CD14-positive monocyte (primary cell): Measurements from ENCODE around the gene EMC8. TPM values are rescaled to one million over a fixed set of nuclear protein-coding genes. Genes with fewer than 3 reads are reported as not detected.
A peak's percentile ranks its signal among the peaks of the same experiment; 100 is the strongest.

Experiments
- DNase-seq, 3 donors: peaks; one replicate each; pipeline ENCODE4 v3.0.0-alpha.2; 2011 to 2022
- H2AFZ ChIP-seq: 2 replicates; pipeline ENCODE4 v1.6.0; 2012; ENCODE audit warnings: mild to moderate bottlenecking, low read depth, low read length, inconsistent platforms; ENCODE audit not compliant: insufficient read depth, poor library complexity, severe bottlenecking
- H3K27ac ChIP-seq, 2 donors: 1 replicate in 1 of 2; 2 replicates in 1 of 2; pipeline ENCODE4 v1.5.1; 2012 to 2013; ENCODE audit warnings: low read length in 2 of 2, control low read depth in 1 of 2, inconsistent platforms in 1 of 2, low read depth in 1 of 2, mild to moderate bottlenecking in 1 of 2
- H3K27me3 ChIP-seq, 2 donors: one replicate each; pipeline versions ENCODE4 v1.6.0 to v1.6.1; 2011 to 2013; ENCODE audit warnings: low read length in 2 of 2; ENCODE audit not compliant: control insufficient read depth in 2 of 2, insufficient read depth in 2 of 2
- H3K36me3 ChIP-seq, 2 donors: replicated peaks in 1 of 2; 1 replicate in 1 of 2; 2 replicates in 1 of 2; pipeline versions ENCODE4 v1.5.1 to v1.6.1; 2012 to 2013; ENCODE audit warnings: low read length in 2 of 2, control low read depth in 1 of 2, inconsistent platforms in 1 of 2, mild to moderate bottlenecking in 1 of 2; ENCODE audit not compliant: insufficient read depth in 2 of 2, control insufficient read depth in 1 of 2
- H3K4me1 ChIP-seq, 2 donors: 1 replicate in 1 of 2; 2 replicates in 1 of 2; pipeline versions ENCODE4 v1.5.1 to v1.6.1; 2012 to 2013; ENCODE audit warnings: low read length in 2 of 2, control low read depth in 1 of 2, inconsistent platforms in 1 of 2, mild to moderate bottlenecking in 1 of 2, moderate library complexity in 1 of 2; ENCODE audit not compliant: insufficient read depth in 2 of 2, control insufficient read depth in 1 of 2
- H3K4me2 ChIP-seq: replicated peaks from 2 replicates; pipeline ENCODE3; 2012; ENCODE audit warnings: low read length, moderate library complexity, mild to moderate bottlenecking; ENCODE audit not compliant: poor library complexity, severe bottlenecking; ENCODE audit errors: extremely low read depth
- H3K4me3 ChIP-seq, 3 experiments: fragments of 200-600 bp in 1 of 3; sonication (generic) in 1 of 3; replicated peaks in 1 of 3; 1 replicate in 2 of 3; 2 replicates in 1 of 3; pipeline ENCODE4 v1.5.1; 2011 to 2013; ENCODE audit warnings: low read length in 3 of 3, mild to moderate bottlenecking in 3 of 3, control low read depth in 2 of 3, low read depth in 2 of 3, inconsistent platforms in 1 of 3, moderate library complexity in 1 of 3
- H3K79me2 ChIP-seq: 2 replicates; pipeline ENCODE4 v1.6.0; 2012; ENCODE audit warnings: mild to moderate bottlenecking, control low read depth, inconsistent platforms, low read length, moderate library complexity; ENCODE audit not compliant: insufficient read depth
- H3K9ac ChIP-seq: 2 replicates; pipeline ENCODE4 v1.6.0; 2017; ENCODE audit warnings: low read length, mild to moderate bottlenecking; ENCODE audit not compliant: insufficient read depth, poor library complexity, severe bottlenecking
- H3K9me3 ChIP-seq, 2 donors: replicated peaks in 1 of 2; 1 replicate in 1 of 2; 2 replicates in 1 of 2; pipeline versions ENCODE4 v1.5.1 to v1.6.1; 2012 to 2013; ENCODE audit warnings: low read length in 2 of 2, control low read depth in 1 of 2; ENCODE audit not compliant: control insufficient read depth in 1 of 2, insufficient read depth in 1 of 2
- H4K20me1 ChIP-seq: 2 replicates; pipeline ENCODE4 v1.6.0; 2012; ENCODE audit warnings: mild to moderate bottlenecking, low read length, control low read depth, moderate library complexity; ENCODE audit not compliant: insufficient read depth
- H3K27ac Mint-ChIP-seq, 7 donors: one replicate each; pipeline ENCODE4 v1.8.0; 2020; ENCODE audit warnings: mild to moderate bottlenecking in 7 of 7, mixed read lengths in 7 of 7, moderate library complexity in 6 of 7, inconsistent platforms in 2 of 7
- H3K27me3 Mint-ChIP-seq, 3 donors: one replicate each; pipeline ENCODE4 v1.8.0; 2021 to 2022; ENCODE audit warnings: low read depth in 3 of 3, mild to moderate bottlenecking in 3 of 3, mixed read lengths in 3 of 3, moderate library complexity in 3 of 3, inconsistent platforms in 1 of 3
- H3K36me3 Mint-ChIP-seq, 2 donors: one replicate each; pipeline ENCODE4 v1.8.0; 2020; ENCODE audit warnings: mixed read lengths in 2 of 2, inconsistent platforms in 1 of 2, mild to moderate bottlenecking in 1 of 2
- H3K4me1 Mint-ChIP-seq: one replicate; pipeline ENCODE4 v1.8.0; 2020; ENCODE audit warnings: mild to moderate bottlenecking, mixed read lengths
- H3K4me3 Mint-ChIP-seq, 2 donors: one replicate each; pipeline ENCODE4 v1.8.0; 2020; ENCODE audit warnings: mild to moderate bottlenecking in 2 of 2, mixed read lengths in 2 of 2, moderate library complexity in 1 of 2
- H3K9me3 Mint-ChIP-seq, 7 donors: one replicate each; pipeline ENCODE4 v1.8.0; 2020 to 2022; ENCODE audit warnings: mixed read lengths in 7 of 7, mild to moderate bottlenecking in 6 of 7, moderate library complexity in 6 of 7, inconsistent platforms in 2 of 7
- CTCF ChIP-seq: fragments of 200-600 bp; IDR thresholded peaks from one replicate; pipeline ENCODE4 v1.8.0; 2022; ENCODE audit warnings: antibody characterized with exemption, mild to moderate bottlenecking
- WGBS: methylation state at CpG from one replicate; pipeline ENCODE4 v1.1.5; 2013; ENCODE audit warnings: missing lambda C conversion rate; ENCODE audit not compliant: insufficient coverage; 5-methylcytosine and 5-hydroxymethylcytosine counted together
- intact Hi-C, 2 donors: fragments of 100-400 bp; cut with micrococcal nuclease; formaldehyde crosslinking; loops; one replicate each; pipeline versions ENCODE4 v1.15.0 to v1.15.1; 2023
- polyA plus RNA-seq, 3 donors: library from polyadenylated mRNA; depleted of rRNA in 1 of 3; unstranded in 2 of 3; stranded (reverse) in 1 of 3; fragments of 300-500 nt in 2 of 3; fragments of >200 nt in 1 of 3; fragmentation: Illumina TruSeq in 2 of 3; gene quantifications; 1 replicate in 2 of 3; 2 replicates in 1 of 3; pipeline ENCODE4 v1.2.3, GENCODE V29; 2012 to 2021

EMC8 gene
- polyA plus RNA-seq, 3 donors = 28.2 to 30.0 (median 29.9) TPM

DNA sequence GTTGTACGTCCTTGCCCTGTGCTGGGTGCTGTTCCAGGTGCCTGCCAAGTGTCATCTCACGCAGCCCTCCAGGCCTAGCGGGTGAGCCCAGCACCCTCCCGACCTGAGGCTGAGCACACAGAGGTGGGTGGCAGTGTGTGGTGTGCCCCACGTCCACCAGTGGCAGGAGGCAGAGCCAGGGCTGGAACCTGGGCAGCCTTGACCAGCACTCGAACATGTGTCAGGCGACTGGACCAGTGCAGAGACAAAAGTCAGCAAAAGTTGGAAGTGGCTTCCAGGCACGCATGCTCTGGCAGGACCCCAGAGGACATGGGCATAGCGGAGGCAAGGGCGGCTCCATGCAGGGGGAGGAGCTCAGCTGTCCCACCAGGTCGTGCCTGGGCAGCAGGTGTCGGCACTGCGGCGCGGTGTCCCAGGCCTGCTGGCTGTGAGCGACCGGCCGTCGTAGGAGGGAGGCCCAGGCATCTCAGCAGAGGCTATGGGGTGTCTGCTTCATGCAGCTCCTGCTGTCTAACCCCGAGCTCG, 35.9 kb upstream of the EMC8 start:
- H3K4me1 ChIP-seq = peaks cover 61% of the 10 kb centered on the region in 2 donors
- intact Hi-C loops = no loop called here
- H3K4me2 ChIP-seq = no peak overlapping the region
- H3K9me3 Mint-ChIP-seq = peaks cover 0 to 8% (median 6%) of the 10 kb centered on the region in 7 donors
- H3K9me3 ChIP-seq = peaks cover 0 to 3% of the 10 kb centered on the region in 2 donors
- H4K20me1 ChIP-seq = no peaks in the 10 kb centered on the region
- TF ChIP-seq CTCF = no peak
- peak overlapping the region in 2 of 7 donors; percentile 33 to 46 for H3K27ac Mint-ChIP-seq
- WGBS = 90% methylated on average over 21 of the region's 21 CpGs
- no peak overlapping the region for H3K9ac ChIP-seq
- peaks cover 4 to 13% of the 10 kb centered on the region in 2 donors for H3K36me3 Mint-ChIP-seq
- H3K36me3 ChIP-seq = no peaks in the 10 kb centered on the region
- peak overlapping the region in 1 of 2 donors; percentile 30 for H3K4me3 Mint-ChIP-seq
- no peak overlapping the region for H2AFZ ChIP-seq
- H3K27me3 Mint-ChIP-seq = peaks cover 2 to 15% (median 12%) of the 10 kb centered on the region in 3 donors
- H3K4me3 ChIP-seq = no peak overlapping the region
- H3K79me2 ChIP-seq = no peaks in the 10 kb centered on the region
- H3K4me1 Mint-ChIP-seq = peaks cover 74% of the 10 kb centered on the region
- no peaks in the 10 kb centered on the region for H3K27me3 ChIP-seq
- no peak for DNase-seq
- H3K27ac ChIP-seq = no peak overlapping the region

- no peaks in the 10 kb centered on the region for H4K20me1 ChIP-seq
- H3K4me1 Mint-ChIP-seq = peaks cover 74% of the 10 kb centered on the region
- H3K27ac ChIP-seq = no peak overlapping the region
- no peaks in the 10 kb centered on the region for H3K79me2 ChIP-seq
- no peak overlapping the region for H3K4me3 ChIP-seq
- H3K9me3 Mint-ChIP-seq = peaks cover 0 to 8% (median 6%) of the 10 kb centered on the region in 7 donors
- 93% methylated on average over 5 of the region's 5 CpGs for WGBS
- DNase-seq = no peak
- H3K9ac ChIP-seq = no peak overlapping the region
- peaks cover 61 to 62% of the 10 kb centered on the region in 2 donors for H3K4me1 ChIP-seq
- no peaks in the 10 kb centered on the region for H3K36me3 ChIP-seq
- no peak for TF ChIP-seq CTCF
- no peak overlapping the region for H2AFZ ChIP-seq
- H3K27me3 Mint-ChIP-seq = peaks cover 2 to 12% (median 12%) of the 10 kb centered on the region in 3 donors
- intact Hi-C loops = no loop called here
- no peak overlapping the region for H3K4me3 Mint-ChIP-seq
- no peaks in the 10 kb centered on the region for H3K27me3 ChIP-seq
- H3K4me2 ChIP-seq = no peak overlapping the region
- H3K9me3 ChIP-seq = peaks cover 0 to 3% of the 10 kb centered on the region in 2 donors
- peak overlapping the region in 2 of 7 donors; percentile 8 to 46 for H3K27ac Mint-ChIP-seq
- peaks cover 4 to 13% of the 10 kb centered on the region in 2 donors for H3K36me3 Mint-ChIP-seq
These were observed 35.4 kb upstream of the EMC8 start for GRCh38 chr16:85834741-85835140.
